ENCODE results near the gene GUCA2A. TPM values are rescaled to one million over a fixed set of nuclear protein-coding genes. Genes with fewer than 3 reads are reported as not detected.

The GUCA2A gene
- total and polyA plus RNA-seq, 2 experiments from 2014 or later, result 8.7 to 13.5 TPM

DNA sequence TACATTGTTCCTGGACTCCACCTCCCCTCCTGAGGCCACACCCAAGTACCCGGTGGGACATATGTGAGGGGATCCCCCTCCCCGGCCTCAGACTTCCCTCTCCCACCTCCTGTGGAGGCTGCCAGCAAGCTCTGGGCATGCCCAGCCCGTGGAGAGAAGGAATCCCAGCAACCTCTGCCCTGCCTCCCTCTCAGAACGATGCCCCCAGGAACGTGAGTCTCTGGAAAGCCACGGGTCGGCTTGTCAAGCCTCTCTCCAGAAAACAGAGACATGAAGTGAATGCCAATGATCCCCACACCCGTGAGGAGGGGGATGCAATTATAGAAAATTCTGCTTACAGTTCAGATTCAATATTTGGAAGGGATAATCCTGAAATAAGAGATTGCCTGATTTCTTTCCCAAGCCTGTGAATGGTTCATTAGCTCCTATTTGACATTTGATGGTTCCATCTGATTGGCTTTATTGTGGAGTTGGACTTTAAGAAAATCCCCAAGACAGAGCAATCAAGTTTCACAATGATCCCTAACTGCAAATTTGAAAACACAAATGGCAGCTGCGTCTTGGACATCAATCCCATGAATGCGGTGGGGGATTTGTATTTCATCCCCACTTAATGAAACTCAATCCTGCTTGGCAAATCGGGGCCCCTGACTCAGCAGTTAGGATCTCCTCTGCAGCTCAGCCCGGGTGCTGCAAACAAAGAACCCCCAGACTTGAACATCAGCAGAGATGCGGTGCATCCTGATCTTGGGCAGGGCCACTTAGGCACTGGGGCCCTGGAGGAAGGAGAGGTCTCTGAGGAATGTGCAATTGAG, 20.4 kb downstream of the GUCA2A start:
- WGBS (ENCODE audit: low lambda C conversion rate, missing lambda C conversion rate), result 65% methylated on average over 13 of the region's 13 CpGs
- H3K9me2 ChIP-seq (replicated peaks; ENCODE audit: insufficient read depth), result no peaks in the 10 kb centered on the region
- no peaks in the 10 kb centered on the region for H3K36me3 ChIP-seq (replicated peaks; ENCODE audit: insufficient read depth, low read depth)
- H3K4me3 ChIP-seq, result no peak overlapping the region
- H4K20me1 ChIP-seq (ENCODE audit: insufficient read depth, poor library complexity, severe bottlenecking), result no peaks in the 10 kb centered on the region
- TF ChIP-seq EZH2 (IDR thresholded peaks at IDR 0.05; ENCODE audit: borderline replicate concordance), result no peak
- no peak overlapping the region for H2AFZ ChIP-seq
- no peak overlapping the region for H3K27ac ChIP-seq
- no peaks in the 10 kb centered on the region for H3K4me1 ChIP-seq (ENCODE audit: insufficient read depth)
- no peak overlapping the region for H3K4me2 ChIP-seq
- H3K27me3 ChIP-seq, result peaks cover 17% of the 10 kb centered on the region
- no peaks in the 10 kb centered on the region for H3K9me3 ChIP-seq (ENCODE audit: low read depth)
- DNase-seq (ENCODE audit: low spot score), result no peak
- H3K79me2 ChIP-seq, result no peaks in the 10 kb centered on the region

DNA sequence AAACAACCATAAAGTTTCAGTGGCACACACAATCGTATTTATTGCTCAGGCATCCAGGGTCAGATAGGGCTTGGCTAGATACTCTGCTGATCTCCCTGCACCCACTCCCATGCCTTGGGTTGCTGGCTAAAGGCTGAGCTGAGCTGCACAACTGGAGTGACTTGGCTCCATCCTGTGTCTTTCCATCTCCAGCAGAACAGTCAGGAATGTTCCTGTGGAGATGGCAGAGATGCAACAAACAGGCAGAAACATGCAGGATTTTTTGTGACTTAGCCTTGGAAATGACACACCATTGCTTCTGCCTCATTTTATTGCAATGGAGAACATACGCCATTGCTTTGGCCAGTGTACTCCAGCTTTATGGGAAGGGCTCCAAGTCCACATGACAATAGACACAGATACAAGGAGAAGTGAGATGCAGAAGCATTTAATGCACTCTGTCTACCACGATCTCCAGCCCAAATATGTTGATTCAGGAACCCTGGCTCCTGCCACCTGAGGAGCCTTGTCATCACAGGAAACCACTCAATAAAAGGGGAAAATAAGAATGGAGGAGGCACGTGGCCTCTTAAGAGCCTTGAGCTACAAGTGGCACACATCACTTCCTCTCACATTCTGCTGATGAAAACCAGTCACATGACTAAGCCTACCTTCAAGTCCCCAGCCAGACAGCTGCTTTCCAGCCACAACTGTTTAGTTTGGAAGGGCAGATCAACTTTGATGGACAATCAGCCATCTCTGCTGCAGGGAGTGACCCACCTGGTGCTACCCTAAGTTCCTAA, 21.5 kb downstream of the GUCA2A start:
- Histone ChIP-seq H3K9me3 (ENCODE audit: low read depth) (no peaks in the 10 kb centered on the region), H3K4me1 (ENCODE audit: insufficient read depth) (no peaks in the 10 kb centered on the region), H3K9me2 (replicated peaks; ENCODE audit: insufficient read depth) (no peaks in the 10 kb centered on the region), H2AFZ (no peak overlapping the region), H4K20me1 (ENCODE audit: insufficient read depth, poor library complexity, severe bottlenecking) (no peaks in the 10 kb centered on the region), H3K27ac (no peak overlapping the region), H3K4me3 (no peak overlapping the region), H3K36me3 (replicated peaks; ENCODE audit: insufficient read depth, low read depth) (no peaks in the 10 kb centered on the region), H3K79me2 (no peaks in the 10 kb centered on the region), H3K27me3 (peaks cover 17% of the 10 kb centered on the region), H3K4me2 (no peak overlapping the region)
- TF ChIP-seq, protein P1, sequence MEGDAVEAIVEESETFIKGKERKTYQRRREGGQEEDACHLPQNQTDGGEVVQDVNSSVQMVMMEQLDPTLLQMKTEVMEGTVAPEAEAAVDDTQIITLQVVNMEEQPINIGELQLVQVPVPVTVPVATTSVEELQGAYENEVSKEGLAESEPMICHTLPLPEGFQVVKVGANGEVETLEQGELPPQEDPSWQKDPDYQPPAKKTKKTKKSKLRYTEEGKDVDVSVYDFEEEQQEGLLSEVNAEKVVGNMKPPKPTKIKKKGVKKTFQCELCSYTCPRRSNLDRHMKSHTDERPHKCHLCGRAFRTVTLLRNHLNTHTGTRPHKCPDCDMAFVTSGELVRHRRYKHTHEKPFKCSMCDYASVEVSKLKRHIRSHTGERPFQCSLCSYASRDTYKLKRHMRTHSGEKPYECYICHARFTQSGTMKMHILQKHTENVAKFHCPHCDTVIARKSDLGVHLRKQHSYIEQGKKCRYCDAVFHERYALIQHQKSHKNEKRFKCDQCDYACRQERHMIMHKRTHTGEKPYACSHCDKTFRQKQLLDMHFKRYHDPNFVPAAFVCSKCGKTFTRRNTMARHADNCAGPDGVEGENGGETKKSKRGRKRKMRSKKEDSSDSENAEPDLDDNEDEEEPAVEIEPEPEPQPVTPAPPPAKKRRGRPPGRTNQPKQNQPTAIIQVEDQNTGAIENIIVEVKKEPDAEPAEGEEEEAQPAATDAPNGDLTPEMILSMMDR (IDR thresholded peaks at IDR 0.05; ENCODE audit: poor library complexity), result no peak
- TF ChIP-seq EZH2phosphoT487 (IDR thresholded peaks at IDR 0.05; ENCODE audit: low read depth, severe bottlenecking, unreplicated experiment) (no peak), EZH2 (IDR thresholded peaks at IDR 0.05; ENCODE audit: borderline replicate concordance) (no peak)
- 74% methylated on average over 4 of the region's 4 CpGs for WGBS (ENCODE audit: low lambda C conversion rate, missing lambda C conversion rate)
- no peak for DNase-seq (ENCODE audit: low spot score)

DNA sequence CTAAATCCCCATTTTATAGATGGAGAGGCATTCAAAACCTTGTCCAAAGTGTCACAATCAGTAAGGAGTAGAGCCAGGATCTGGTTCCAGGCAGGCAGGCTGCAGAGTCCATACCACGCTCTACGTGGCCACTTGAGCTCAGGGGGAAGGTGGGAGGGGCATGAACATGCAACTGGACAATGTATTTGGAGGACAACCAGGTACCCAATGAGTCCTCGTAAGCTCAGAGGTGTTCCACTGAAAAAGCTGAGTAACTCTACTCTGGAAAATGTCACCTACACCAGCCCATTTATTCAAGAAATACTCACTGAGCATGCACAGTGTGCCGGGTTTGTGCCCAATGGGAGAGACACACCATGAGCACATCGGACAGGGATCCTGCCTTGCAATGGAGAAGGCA, 22.6 kb downstream of the GUCA2A start:
- Histone ChIP-seq H2AFZ (no peak overlapping the region), H3K4me2 (no peak overlapping the region), H3K27me3 (peaks cover 17% of the 10 kb centered on the region), H3K79me2 (no peaks in the 10 kb centered on the region), H3K36me3 (replicated peaks; ENCODE audit: insufficient read depth, low read depth) (no peaks in the 10 kb centered on the region), H3K9me2 (replicated peaks; ENCODE audit: insufficient read depth) (no peaks in the 10 kb centered on the region), H3K27ac (no peak overlapping the region), H3K9me3 (ENCODE audit: low read depth) (no peaks in the 10 kb centered on the region), H3K4me3 (no peak overlapping the region), H3K4me1 (ENCODE audit: insufficient read depth) (no peaks in the 10 kb centered on the region), H4K20me1 (ENCODE audit: insufficient read depth, poor library complexity, severe bottlenecking) (no peaks in the 10 kb centered on the region)
- 78% methylated on average over 5 of the region's 5 CpGs for WGBS (ENCODE audit: low lambda C conversion rate, missing lambda C conversion rate)
- TF ChIP-seq EZH2phosphoT487 (IDR thresholded peaks at IDR 0.05; ENCODE audit: low read depth, severe bottlenecking, unreplicated experiment) (no peak), EZH2 (IDR thresholded peaks at IDR 0.05; ENCODE audit: borderline replicate concordance) (no peak)
- TF ChIP-seq, protein P1 (IDR thresholded peaks at IDR 0.05; ENCODE audit: poor library complexity), result no peak
- no peak for DNase-seq (ENCODE audit: low spot score)

DNA sequence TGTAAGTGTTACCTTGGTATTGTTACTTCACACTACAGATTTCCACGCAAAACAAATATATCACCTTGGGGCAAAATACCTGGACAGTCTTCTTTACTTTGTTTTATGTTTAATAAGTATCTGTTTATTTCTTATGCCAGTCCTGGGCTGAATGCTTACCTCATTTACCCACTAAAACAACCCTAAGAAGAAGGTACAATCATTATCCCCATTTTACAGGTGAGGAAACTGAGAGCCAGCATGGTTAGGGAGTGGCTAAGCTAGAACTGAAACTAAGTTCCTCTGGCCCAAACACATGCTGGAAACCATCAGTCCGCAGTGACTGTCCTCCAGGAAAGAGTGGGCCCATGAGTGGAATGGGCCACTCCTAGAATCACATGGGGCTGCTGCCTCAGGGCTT, 24.4 kb downstream of the GUCA2A start:
- Histone ChIP-seq H2AFZ (no peak overlapping the region), H3K27ac (no peak overlapping the region), H3K4me2 (no peak overlapping the region), H3K4me3 (no peak overlapping the region), H3K9me3 (ENCODE audit: low read depth) (no peaks in the 10 kb centered on the region), H3K4me1 (ENCODE audit: insufficient read depth) (no peaks in the 10 kb centered on the region), H3K36me3 (replicated peaks; ENCODE audit: insufficient read depth, low read depth) (no peaks in the 10 kb centered on the region), H3K79me2 (no peaks in the 10 kb centered on the region), H3K9me2 (replicated peaks; ENCODE audit: insufficient read depth) (no peaks in the 10 kb centered on the region), H3K27me3 (peaks cover 21% of the 10 kb centered on the region), H4K20me1 (ENCODE audit: insufficient read depth, poor library complexity, severe bottlenecking) (no peaks in the 10 kb centered on the region)
- TF ChIP-seq EZH2phosphoT487 (IDR thresholded peaks at IDR 0.05; ENCODE audit: low read depth, severe bottlenecking, unreplicated experiment), result no peak
- TF ChIP-seq, protein P1 (IDR thresholded peaks at IDR 0.05; ENCODE audit: poor library complexity), result no peak
- no peak for DNase-seq (ENCODE audit: low spot score)
- WGBS (ENCODE audit: low lambda C conversion rate, missing lambda C conversion rate), result 98% methylated on average over 2 of the region's 2 CpGs
